ENCODE results near the gene ATG9B.
"Not testable (repeated sequence)": the region's sequence is repeated elsewhere in the genome, so short reads cannot be mapped to it uniquely, and the experiment has no call there.

ATG9B gene

GRCh38 chr7:151035026-151035717 is 10.9 kb upstream of the ATG9B start:
- no peak for DNase-seq

DNA sequence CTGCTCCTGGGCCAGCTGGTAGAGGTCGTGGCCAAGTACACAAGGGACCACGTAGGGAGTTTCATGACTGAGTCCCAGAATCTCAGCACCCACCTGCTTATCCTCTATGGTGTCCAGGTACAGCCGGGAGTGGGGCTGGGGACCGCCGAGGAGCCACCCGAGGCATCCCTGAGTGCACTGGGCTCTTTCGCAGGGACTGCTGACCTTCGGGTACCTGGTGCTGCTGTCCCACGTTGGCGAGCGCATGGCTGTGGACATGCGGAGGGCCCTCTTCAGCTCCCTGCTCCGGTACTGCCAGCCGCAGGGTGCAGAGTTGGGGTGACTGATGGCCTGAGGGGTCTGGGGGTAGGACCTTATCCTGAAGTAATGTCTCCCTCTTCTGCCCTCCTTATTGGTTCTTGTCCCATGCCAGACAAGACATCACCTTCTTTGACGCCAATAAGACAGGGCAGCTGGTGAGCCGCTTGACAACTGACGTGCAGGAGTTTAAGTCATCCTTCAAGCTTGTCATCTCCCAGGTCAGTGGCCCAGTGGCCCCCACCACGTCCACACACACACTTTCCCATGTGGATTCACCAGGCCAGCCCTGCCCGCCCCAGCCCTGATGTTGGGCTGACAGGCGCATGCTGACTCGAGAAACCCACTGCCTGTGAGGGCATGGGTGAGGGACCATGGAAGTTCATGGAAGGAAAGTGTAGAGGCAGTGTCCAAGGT is 10.2 kb upstream of the ATG9B start:
- no peak for DNase-seq

DNA sequence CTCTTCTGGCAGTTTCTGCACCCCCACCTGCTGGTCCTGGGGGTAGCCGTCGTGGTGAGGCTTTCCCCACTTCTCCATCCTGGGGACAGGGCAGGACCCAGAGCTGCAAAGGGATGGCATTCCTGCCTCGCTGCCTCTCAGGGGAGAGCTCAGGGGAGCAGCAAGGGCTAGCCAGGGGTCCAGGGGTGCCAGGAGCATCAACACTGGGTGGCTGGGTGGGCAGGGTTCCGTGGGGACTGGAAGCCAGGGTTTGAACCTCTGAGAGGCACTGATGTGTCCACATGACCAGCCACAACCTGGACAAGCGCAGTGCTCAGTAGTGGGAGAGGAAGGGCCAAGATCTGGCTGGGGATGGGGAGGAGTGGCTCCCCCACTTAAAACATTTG is 9.6 kb upstream of the ATG9B start:
- DNase-seq: no peak

DNA sequence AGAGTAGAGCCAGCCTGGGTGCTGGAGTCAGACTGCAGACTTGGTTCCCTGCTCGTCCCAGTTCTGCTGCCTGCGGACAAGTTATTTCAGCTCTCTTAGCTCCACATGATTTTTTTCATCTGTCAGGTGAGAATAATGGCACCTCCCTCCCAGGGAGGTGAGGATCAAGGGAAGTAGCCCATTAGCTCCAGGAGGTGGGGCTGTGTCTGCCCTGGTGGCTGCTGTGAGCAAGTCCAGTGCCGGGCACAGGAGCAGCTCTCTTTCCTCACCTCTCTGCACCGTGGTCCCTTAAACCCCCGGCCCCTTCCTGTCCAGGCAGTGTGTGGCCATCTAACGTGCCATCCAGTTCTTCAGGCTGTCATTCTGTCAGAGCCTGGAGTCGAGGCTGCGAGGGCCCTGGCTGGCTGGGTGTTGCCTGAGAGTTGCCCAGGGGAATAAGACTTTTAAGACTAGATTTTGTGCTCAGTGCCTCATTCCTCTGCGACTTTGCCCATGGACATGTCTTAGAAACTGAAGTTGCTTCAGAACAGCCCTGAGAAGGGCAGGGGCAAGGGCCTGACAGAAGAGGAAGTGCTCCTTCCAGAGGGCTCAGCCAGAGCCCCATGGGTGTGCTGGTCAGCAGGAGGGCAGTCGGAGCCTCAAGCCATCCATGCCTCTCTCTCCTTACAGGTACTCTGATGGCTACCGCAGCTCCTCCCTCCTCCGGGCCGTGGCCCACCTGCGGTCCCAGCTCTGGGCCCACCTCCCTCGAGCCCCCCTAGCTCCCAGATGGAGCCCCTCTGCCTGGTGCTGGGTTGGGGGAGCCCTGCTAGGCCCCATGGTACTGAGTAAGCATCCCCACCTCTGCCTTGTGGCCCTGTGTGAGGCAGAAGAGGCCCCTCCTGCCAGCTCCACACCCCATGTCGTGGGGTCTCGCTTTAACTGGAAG is 8.9 kb upstream of the ATG9B start:
- no peak for DNase-seq

DNA sequence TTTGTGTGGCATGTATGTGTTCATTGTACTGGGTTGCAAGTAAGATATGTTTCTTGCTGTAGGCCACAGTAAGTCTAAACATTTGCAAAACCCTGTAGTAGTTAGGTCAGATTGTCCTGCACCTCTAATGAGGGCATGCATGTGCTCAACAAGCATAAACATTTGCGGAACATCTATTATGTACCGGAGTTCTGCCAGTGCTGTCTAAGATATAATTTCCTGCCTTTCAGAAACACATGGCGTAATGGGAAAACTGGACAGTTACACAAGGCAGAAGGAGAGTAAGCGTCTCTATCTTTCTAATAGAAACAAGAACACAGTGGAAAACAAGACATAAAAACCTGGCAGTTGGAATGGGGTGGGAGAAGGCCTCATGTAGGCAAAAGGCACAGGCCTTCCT is 6.7 kb upstream of the ATG9B start:
- no peak for DNase-seq

DNA sequence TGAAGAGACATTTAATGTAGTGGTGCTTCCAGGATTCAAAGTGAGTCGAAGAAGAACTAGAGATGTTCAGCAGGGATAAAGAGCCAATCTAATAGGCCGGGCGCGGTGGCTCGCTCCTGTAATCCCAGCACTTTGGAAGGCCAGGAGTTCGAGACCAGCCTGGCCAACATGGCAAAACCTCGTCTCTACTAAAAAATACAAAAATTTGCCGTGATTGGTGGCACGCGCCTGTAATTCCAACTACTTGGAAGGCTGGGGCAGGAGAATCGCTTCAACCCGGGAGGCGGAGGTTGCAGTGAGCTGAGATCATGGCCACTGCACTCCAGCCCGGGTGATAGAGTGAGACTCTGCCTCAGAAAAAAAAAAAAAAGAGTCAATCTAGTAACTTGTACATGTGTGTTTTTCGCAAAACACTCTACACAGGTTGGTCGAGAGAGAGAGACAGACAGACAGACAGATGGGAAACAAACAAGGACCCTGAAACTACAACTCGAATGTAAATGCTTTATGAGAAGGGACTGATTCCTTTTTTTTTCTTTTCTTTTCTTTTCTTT is 4.7 kb upstream of the ATG9B start:
- DNase-seq: no peak

- peak; percentile 70 for DNase-seq
Measured at GRCh38 chr7:151028131-151028947, 4.0 kb upstream of the ATG9B start, which contains the start of gene ABCB8. ABCB8 (plus strand) TSS chr7:151028450; CDS start chr7:151028516, 66 bp downstream.

GRCh38 chr7:151027728-151028130 is 3.4 kb upstream of the ATG9B start:
- DNase-seq: not testable (repeated sequence)

GRCh38 chr7:151026771-151027727 is 2.8 kb upstream of the ATG9B start:
- DNase-seq: not testable (repeated sequence)

- DNase-seq: no peak
Measured at GRCh38 chr7:151025924-151026671, 1.8 kb upstream of the ATG9B start.

DNA sequence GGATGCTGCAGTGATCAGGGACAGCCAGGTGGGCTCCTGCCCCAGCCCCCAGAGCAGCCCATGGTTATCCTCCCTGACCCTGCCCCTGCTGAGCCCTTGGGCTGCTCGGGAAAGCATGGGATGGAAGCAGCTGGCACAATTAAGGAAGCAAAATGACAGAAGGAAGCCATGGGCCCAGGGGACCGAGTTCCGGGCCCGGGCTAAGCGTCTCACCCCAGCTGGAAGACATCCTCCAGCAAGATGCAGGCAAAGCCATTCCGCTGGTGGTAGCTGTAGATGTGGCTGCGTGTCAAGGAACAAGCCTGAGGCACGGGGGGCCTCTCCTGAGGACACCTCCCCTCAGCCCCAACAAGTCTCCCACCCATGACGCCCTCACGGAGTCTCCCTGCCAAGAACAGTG is 1.1 kb downstream of the ATG9B start:
- no peak for DNase-seq

DNA sequence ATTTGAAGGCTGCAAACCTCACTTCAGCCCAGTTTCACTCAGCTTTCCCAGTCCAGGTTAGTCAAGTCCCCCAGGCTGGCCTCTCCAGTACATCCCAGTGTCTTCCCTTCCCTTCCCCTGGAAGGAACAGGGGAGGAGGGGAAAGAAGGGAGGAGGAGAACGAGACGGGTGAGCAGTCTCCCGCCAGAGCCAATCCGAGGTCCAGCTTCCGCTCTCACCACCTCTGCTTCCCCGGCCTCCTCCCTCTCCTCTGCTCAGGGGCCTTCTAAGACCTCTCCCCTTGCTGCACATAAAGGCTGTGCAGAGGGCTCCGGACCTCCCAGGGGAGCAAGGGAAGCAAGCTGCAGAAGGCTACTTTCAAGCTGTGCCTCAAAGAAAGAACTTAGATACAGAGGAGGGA is 4.1 kb downstream of the ATG9B start:
- DNase-seq: no peak

DNA sequence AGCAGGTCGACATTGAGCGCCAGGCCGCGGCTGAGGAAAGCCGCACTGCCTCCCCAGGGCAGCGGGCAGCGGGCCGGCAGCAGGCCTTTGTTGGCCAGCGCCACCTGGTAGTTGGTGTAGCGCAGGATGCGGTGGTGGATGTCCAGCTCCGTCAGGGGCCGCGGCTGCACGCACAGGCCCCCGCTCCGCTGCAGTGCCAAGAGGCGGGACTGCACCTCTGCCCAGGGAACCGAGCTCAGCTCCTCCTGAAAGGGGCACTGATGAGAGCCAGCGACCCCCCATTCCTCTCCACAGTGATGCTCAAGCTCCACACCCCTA is 5.2 kb downstream of the ATG9B start:
- no peak for DNase-seq

- peak; percentile 42 for DNase-seq
Measured at GRCh38 chr7:151018421-151019129, 5.7 kb downstream of the ATG9B start.

DNA sequence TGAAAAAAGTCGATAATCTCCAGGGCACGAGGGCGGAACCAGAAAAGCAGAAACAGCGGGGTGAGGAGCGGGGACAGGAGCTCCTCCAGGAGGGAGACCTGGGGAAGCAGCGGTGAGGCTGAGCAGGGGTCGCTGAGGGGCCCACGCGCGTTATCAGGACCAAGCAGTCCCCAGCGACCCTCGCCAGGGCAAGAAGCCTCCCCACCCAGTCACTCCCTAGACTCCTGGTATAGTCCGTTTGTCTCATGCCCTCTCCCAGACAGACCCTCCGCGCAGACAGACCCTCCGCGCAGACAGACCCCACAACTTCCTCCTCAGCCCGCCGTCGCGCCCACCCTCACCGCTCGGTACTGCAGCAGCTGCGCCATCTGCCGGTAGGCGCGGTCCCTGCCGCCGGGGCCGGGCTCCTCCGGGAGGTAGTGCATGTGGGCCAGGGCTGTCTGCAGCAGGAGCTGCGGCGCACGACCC is 6.3 kb downstream of the ATG9B start:
- DNase-seq: peak; percentile 55

DNA sequence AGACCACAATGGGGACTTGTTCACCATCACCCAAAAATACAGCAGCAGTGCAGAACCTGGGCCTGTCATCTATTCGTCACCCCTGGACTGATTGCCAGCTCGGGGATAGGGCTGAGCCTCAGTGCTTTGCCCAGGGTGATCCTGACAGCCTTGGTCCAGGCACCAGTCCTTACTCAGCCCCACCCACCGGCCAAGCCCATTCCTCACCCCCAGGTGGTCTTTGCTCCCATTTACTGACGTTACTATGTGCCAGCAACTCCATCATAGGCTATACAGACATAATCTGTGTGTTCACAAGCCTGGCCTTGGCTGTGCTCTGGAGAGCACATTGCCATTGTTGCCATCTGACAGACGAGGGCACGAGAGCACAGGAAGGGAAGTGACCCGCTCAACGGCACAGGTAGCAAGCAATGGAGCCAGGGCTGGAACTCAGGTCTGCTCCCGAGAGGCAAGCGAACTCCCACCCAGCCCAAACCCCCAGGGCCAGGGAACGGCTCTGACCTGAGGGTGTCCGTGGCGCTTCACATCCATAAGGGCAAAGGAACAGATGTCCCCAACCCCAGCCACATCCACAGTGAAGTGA is 6.8 kb downstream of the ATG9B start:
- DNase-seq: no peak

- DNase-seq: no peak
Measured at GRCh38 chr7:151016942-151017341, 7.4 kb downstream of the ATG9B start.

- DNase-seq: no peak
Measured at GRCh38 chr7:151016505-151016904, 7.8 kb downstream of the ATG9B start.

- DNase-seq: no peak
Measured at GRCh38 chr7:151015967-151016366, 8.3 kb downstream of the ATG9B start.
